ENCODE measurements around the gene COQ8A.

COQ8A gene

DNA sequence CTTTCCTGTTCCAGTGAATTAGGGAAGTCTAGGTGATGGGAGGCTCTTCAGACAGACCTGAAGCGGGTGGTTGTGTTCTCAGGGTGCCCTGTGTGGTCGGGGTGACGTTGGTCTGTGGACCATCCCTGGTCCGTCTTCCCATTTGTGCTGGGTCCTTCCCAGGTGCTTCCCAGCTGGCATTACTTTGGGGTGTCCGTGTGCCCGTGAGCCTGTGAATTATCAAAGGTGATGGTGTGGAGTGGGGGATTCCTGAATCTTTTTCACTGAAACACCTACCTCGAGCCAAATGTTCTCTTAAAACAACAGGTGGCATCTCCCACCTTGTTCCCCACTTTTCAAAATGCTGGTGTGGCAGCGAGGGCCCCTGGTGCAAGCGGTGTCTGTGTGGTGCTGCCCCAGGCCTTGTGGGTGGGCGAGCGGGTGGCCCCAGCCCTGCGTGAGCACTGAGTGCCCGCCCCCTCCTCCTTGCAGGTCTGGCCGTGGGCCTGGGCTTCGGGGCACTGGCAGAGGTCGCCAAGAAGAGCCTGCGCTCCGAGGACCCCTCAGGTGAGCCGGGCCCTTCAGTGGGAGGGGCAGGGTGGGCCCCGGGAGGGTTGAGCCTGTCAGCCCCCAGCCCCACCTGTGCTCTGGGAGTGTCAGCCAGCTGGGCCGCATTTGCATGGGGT is 37.0 kb downstream of the COQ8A start:
- Histone ChIP-seq H3K27me3 (ENCODE audit: low read depth) (no peaks in the 10 kb centered on the region), H3K4me3 (no peak overlapping the region), H3K4me1 (peaks cover 12% of the 10 kb centered on the region), H3K9me3 (no peaks in the 10 kb centered on the region), H3K36me3 (replicated peaks) (no peaks in the 10 kb centered on the region)
- DNase-seq (ENCODE audit: low spot score in 2 of 2): no peak
- in situ Hi-C loops (cut with MboI; ENCODE audit: low sequenced_read_pairs): no loop called here

DNA sequence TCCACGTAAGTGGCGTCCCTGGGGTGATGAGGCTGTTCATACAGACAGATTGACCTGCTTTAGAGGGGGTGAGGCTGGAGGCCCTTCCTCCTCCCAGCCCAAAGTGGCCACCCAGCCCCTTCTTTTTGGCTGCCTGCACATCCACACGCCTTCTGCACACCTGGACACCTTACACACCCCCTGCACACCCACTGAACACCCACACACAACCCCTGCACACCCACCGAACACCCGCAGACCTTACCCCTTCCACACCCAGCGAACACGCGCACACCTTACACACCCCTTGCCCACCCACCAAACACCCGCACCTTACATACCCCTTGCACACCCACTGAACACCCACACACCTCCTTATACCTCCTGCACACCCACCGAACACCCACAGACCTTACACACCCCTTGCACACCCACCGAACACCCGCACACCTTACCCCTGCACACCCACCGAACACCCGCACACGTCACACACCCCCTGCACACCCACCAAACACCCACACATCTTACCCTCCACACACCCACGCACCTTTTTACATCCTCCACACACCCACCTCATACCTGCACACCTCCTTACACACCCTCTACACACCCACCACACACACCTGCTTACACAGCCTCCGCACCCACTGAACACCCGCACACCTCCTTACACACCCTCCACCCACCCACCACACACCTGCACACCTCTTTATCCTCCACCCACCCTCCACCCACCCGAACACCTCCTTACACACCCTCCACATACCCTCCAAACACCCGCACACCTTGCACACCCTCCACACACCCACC is 37.7 kb downstream of the COQ8A start:
- Histone ChIP-seq H3K36me3 (replicated peaks) (no peaks in the 10 kb centered on the region), H3K9me3 (no peaks in the 10 kb centered on the region), H3K4me3 (no peak overlapping the region), H3K27me3 (ENCODE audit: low read depth) (no peaks in the 10 kb centered on the region), H3K4me1 (peaks cover 12% of the 10 kb centered on the region)
- in situ Hi-C loops (cut with MboI; ENCODE audit: low sequenced_read_pairs): no loop called here
- DNase-seq (ENCODE audit: low spot score in 2 of 2): no peak

DNA sequence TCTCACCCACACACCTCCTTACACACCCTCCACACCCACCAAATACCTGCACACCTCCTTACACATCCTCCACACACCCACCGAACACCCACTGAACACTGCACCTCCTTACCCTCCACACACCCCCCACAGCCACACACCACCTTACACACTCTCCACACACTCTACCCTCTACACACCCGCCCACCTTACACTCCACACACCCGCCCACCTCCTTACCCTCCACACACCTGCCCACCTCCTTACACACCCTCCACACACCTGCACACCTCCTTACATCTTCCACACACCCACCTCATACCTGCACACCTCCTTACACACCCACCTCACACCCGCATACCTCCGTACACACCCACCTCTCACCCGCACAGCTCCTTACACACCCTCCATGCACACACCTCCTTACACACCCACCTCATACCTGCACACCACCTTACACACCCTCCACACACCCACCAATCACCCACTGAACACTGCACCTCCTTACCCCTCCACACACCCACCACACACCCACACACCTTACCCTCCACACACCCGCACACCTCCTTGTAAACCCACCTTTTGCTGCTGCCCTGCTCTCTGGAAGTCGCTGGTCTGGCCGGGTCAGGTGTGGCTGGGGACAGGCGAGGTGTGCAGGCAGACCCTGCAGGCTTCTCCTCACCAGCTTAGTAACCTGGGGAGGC is 38.5 kb downstream of the COQ8A start:
- DNase-seq (ENCODE audit: low spot score in 2 of 2): no peak
- H3K36me3 ChIP-seq (replicated peaks): no peaks in the 10 kb centered on the region
- in situ Hi-C loops (cut with MboI; ENCODE audit: low sequenced_read_pairs): no loop called here
- peaks cover 12% of the 10 kb centered on the region for H3K4me1 ChIP-seq
- H3K4me3 ChIP-seq: no peak overlapping the region
- no peaks in the 10 kb centered on the region for H3K27me3 ChIP-seq (ENCODE audit: low read depth)
- no peaks in the 10 kb centered on the region for H3K9me3 ChIP-seq

DNA sequence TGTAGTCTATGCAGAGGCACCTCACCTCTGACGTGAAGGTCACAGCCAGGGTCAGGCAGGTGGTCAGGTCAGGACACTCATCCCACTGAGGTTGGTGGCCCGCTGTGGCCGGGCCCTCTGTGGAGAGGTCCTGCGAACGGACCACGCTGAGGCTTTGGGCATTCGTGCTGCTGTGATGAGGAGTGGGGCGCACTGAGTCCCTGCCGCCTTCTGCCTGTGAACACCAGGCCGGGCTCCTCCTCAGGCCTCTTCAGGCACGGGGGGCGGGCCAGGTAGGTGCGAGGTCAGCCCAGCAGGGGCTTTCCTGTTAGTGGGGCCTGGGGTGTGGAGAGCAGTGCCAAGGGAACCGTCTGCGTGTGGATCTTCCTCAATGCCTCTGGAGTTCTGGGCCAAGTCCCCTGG is 39.0 kb downstream of the COQ8A start:
- no peak for DNase-seq (ENCODE audit: low spot score in 2 of 2)
- H3K4me1 ChIP-seq: peaks cover 12% of the 10 kb centered on the region
- in situ Hi-C loops (cut with MboI; ENCODE audit: low sequenced_read_pairs): no loop called here

DNA sequence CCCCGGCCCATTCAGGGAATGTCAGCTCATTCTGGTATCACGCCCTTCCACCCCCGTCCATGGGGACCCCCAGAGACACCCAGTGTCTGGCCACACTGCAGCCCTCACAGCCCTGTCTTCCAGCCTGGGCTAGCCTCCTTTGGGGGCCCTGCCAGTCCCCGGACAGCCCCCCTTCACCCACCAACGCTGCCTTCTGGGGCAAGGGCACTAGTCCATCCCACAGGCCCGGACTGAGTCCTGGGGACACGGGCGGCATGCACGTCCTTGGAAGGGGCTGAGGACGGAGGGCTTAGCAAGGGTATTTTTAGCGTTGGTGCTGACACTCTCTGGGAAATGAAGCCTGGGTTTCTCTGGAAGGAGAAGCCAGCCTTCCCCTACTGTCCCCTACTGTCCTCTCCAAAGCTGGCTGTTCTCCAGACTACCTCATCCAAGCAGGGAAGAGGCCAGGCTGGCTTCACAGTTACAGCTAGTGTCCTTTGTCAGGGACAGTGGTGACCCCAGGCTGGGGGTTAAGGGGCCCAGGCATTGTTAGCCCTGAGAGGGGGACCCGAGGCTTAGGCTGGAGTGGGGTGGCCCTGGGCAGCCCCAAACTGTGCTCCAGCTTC is 39.5 kb downstream of the COQ8A start:
- no peak for DNase-seq (ENCODE audit: low spot score in 2 of 2)
- in situ Hi-C loops (cut with MboI; ENCODE audit: low sequenced_read_pairs): no loop called here
- no peaks in the 10 kb centered on the region for H3K9me3 ChIP-seq
- H3K27me3 ChIP-seq (ENCODE audit: low read depth): no peaks in the 10 kb centered on the region
- H3K36me3 ChIP-seq (replicated peaks): no peaks in the 10 kb centered on the region
- H3K4me1 ChIP-seq: peaks cover 12% of the 10 kb centered on the region
- no peak overlapping the region for H3K4me3 ChIP-seq

More for the DNA sequence above, 39.0 kb downstream of the COQ8A start:
- H3K9me3 ChIP-seq: no peaks in the 10 kb centered on the region
- no peak overlapping the region for H3K4me3 ChIP-seq
- H3K36me3 ChIP-seq (replicated peaks): no peaks in the 10 kb centered on the region
- no peaks in the 10 kb centered on the region for H3K27me3 ChIP-seq (ENCODE audit: low read depth)

DNA sequence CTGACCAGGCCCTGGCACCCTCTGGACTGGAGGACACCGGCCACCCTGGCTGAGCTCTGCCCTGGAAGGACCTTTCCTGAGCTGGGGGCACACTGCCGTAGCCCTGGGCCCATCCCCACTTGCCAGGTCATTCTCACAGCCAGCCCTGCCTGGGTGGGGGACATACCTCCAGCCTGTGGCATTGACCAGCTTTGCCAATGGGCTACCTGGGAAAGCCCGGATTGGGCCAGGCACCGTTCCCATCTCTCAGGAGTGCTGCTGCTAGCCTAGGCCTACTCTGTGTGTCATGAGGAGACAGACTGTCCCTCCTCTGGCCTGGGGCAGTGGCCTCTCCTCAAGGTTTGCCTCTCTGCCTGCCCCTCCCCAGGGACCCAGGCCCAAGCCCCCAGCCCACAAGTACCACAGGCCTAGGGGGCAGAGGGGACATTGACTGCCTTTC is 40.0 kb downstream of the COQ8A start:
- no peak for DNase-seq (ENCODE audit: low spot score in 2 of 2)
- no peaks in the 10 kb centered on the region for H3K36me3 ChIP-seq (replicated peaks)
- peaks cover 7% of the 10 kb centered on the region for H3K4me1 ChIP-seq
- H3K9me3 ChIP-seq: no peaks in the 10 kb centered on the region
- no peak overlapping the region for H3K4me3 ChIP-seq
- in situ Hi-C loops (cut with MboI; ENCODE audit: low sequenced_read_pairs): no loop called here
- no peaks in the 10 kb centered on the region for H3K27me3 ChIP-seq (ENCODE audit: low read depth)

DNA sequence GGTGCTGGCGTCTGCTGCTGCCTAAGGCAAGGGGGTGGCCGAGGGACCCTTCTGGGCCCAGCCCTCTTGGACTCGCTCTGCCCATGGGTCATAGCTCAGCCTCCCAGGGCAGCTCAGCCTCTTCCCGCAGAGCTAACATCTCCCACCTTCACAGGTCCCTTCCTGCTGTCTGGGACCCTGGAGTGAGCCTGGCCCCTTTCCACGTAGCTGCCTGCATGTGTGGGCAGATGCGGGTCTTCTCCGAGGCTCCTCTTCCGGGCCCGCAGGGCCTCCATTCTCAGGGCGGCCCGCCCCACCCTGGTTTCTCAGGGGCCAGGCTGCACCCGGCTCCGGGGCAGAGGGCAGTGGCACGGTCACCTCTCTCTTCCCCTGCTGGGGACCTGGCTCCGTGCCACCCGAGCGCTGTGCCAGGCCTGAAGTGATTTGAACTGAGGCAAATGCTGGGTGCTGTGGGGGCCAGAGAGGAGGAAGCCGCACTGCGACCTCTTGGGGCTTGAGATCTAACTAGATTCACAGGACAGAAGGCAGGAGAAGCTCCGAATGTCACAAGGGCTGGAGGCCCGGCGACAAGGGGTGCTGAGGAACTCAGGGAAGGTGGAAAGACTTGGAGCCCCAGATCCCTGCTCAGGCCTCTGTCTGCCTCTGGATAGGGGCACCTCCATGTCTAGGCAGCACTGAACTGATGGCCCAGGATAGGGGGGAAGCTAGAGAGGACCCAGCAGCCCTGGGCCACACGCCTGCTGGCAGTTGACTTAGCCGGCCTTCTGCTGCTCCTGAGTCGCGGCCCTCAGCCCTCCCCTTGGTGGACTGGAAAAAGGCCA is 40.7 kb downstream of the COQ8A start:
- Histone ChIP-seq H3K36me3 (replicated peaks) (0 out of 2 replicates have a peak, but pooled peaks cover under 1% of the 10 kb centered on the region), H3K27me3 (ENCODE audit: low read depth) (no peaks in the 10 kb centered on the region), H3K4me3 (no peak overlapping the region), H3K9me3 (no peaks in the 10 kb centered on the region), H3K4me1 (peaks cover 1% of the 10 kb centered on the region)
- in situ Hi-C loops (cut with MboI; ENCODE audit: low sequenced_read_pairs): no loop called here
- DNase-seq (ENCODE audit: low spot score in 2 of 2): no peak

DNA sequence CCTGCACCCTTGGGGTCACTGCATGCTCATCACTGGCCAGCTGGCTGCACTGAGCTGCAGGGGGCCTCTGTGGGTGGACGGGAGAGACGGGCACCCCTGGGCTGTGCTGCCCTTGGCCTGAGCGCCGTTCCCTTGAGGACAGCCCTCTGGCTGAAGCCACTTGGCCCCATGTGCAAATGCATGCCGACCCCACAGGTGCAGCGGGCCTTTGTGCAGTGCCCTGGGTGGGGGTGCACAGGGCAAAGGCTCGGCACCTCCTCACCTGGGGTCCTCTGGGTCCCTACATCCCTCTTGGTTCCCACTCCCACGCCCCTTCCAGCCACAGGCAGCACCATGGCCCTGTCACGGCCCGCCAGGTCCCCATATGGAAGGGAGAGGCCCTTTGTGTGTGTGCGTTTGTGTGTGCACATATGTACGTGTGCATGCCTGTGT is 41.3 kb downstream of the COQ8A start:
- in situ Hi-C loops (cut with MboI; ENCODE audit: low sequenced_read_pairs): no loop called here
- no peak overlapping the region for H3K4me3 ChIP-seq
- DNase-seq (ENCODE audit: low spot score in 2 of 2): no peak
- peaks cover 2% of the 10 kb centered on the region; the same call in 1 of the 2 replicates for H3K36me3 ChIP-seq (replicated peaks)
- no peaks in the 10 kb centered on the region for H3K27me3 ChIP-seq (ENCODE audit: low read depth)
- H3K4me1 ChIP-seq: no peaks in the 10 kb centered on the region
- H3K9me3 ChIP-seq: no peaks in the 10 kb centered on the region

DNA sequence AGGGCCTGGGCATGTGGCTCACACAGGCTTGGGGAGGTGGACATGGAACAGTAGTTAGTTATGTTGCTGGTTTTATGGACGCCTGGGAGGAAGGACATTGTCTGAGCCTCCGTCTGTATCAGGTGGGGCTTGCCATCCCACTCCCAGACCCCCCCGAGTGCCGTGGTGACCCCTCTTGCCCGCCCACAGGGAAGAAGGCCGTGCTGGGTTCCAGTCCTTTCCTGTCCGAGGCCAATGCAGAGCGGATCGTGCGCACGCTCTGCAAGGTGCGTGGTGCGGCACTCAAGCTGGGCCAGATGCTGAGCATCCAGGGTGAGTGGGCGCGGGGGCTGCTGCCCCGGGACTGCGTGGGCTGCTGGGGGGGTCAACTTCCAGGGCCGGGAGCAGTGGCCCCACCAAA is 41.7 kb downstream of the COQ8A start:
- DNase-seq (ENCODE audit: low spot score in 2 of 2): no peak
- no peaks in the 10 kb centered on the region for H3K9me3 ChIP-seq
- in situ Hi-C loops (cut with MboI; ENCODE audit: low sequenced_read_pairs): no loop called here
- no peaks in the 10 kb centered on the region for H3K4me1 ChIP-seq
- peaks cover 5% of the 10 kb centered on the region for H3K36me3 ChIP-seq (replicated peaks)
- H3K27me3 ChIP-seq (ENCODE audit: low read depth): no peaks in the 10 kb centered on the region
- no peak overlapping the region for H3K4me3 ChIP-seq

DNA sequence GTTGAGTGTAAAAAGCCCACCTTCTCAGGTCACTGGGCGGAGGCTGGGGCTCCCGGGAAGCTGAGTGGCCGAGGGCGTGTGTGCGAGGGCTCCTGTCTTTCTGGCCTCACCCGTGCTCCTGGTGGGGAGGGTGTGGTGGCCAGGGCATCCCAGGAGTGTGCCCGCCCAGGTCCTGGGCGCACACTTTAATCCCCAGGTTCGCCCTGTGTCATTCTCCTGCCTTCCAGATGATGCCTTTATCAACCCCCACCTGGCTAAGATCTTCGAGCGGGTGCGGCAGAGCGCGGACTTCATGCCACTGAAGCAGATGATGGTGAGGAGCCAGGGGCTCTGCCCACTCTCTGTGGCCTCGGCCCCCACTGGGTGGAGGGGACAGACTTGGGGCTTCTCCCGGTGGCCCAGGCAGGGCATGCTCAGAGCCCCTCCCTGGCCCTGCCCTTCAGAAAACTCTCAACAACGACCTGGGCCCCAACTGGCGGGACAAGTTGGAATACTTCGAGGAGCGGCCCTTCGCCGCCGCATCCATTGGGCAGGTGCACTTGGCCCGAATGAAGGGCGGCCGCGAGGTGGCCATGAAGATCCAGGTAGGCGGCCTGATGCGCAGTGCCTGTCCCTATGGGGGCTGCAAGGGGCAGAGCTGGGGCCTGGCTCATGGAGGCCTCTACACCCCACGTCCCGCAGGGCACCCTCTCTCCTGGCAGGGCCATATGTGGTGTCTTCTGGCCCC is 42.5 kb downstream of the COQ8A start:
- in situ Hi-C loops (cut with MboI; ENCODE audit: low sequenced_read_pairs): no loop called here
- no peak overlapping the region for H3K4me3 ChIP-seq
- no peak for DNase-seq (ENCODE audit: low spot score in 2 of 2)
- peaks cover 12% of the 10 kb centered on the region for H3K36me3 ChIP-seq (replicated peaks)
- H3K27me3 ChIP-seq (ENCODE audit: low read depth): no peaks in the 10 kb centered on the region
- no peaks in the 10 kb centered on the region for H3K9me3 ChIP-seq
- no peaks in the 10 kb centered on the region for H3K4me1 ChIP-seq

DNA sequence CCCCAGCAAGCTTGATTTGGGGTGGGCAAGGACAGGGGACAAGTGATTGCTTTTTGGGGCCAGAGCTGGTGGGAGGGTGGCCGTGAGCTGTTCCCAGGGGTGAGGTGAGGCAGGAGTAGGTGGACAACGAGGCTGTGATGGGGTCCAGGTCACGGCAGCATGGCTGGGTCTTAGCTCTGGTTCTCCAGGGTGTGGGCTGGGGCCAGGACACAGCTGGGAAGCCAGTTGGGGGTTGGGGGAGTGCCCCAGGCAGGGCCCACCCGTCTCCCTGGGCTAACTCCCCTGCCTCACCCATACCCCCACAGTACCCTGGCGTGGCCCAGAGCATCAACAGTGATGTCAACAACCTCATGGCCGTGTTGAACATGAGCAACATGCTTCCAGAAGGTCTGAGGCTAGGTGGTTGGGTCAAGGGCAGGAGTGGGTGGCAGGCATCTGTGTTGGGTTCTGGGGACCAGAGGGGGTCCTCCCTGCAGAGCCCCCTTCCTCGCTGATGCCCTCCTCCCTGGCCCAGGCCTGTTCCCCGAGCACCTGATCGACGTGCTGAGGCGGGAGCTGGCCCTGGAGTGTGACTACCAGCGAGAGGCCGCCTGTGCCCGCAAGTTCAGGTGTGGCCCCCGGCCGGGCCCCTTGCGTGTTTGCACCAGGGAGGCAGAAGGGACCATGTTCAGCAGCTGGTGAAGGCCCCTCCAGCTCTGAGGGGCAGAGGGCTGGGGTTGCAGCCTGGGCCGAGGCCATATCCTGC is 43.3 kb downstream of the COQ8A start:
- DNase-seq (ENCODE audit: low spot score in 2 of 2): no peak
- in situ Hi-C loops (cut with MboI; ENCODE audit: low sequenced_read_pairs): no loop called here
- Histone ChIP-seq H3K36me3 (replicated peaks) (peaks cover 15% of the 10 kb centered on the region), H3K9me3 (no peaks in the 10 kb centered on the region), H3K4me3 (no peak overlapping the region), H3K27me3 (ENCODE audit: low read depth) (no peaks in the 10 kb centered on the region), H3K4me1 (no peaks in the 10 kb centered on the region)

DNA sequence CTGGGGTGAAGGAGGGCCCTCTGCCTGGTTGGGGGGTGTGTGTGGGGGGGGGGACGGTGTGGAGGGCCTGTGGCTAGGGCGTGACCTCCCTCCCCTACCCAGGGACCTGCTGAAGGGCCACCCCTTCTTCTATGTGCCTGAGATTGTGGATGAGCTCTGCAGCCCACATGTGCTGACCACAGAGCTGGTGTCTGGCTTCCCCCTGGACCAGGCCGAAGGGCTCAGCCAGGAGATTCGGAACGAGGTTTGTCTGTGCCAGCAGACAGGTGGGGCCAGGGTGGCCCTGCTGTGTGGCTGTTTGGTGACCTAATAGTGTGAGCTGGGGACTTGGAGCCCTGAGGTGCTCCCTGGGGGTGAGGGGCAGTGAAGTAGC is 43.9 kb downstream of the COQ8A start:
- H3K36me3 ChIP-seq (replicated peaks): peaks cover 15% of the 10 kb centered on the region
- in situ Hi-C loops (cut with MboI; ENCODE audit: low sequenced_read_pairs): no loop called here

More for the DNA sequence above, 43.9 kb downstream of the COQ8A start:
- DNase-seq (ENCODE audit: low spot score in 2 of 2): no peak
- H3K9me3 ChIP-seq: no peaks in the 10 kb centered on the region
- H3K4me1 ChIP-seq: no peaks in the 10 kb centered on the region
- H3K27me3 ChIP-seq (ENCODE audit: low read depth): no peaks in the 10 kb centered on the region
- H3K4me3 ChIP-seq: no peak overlapping the region
